ENCODE data around the gene NR2F6. TPM values are rescaled to one million over a fixed set of nuclear protein-coding genes. Genes with fewer than 3 reads are reported as not detected.

Gene NR2F6
- total RNA-seq, 1 experiment from 2014 or later = 26.3 TPM

DNA sequence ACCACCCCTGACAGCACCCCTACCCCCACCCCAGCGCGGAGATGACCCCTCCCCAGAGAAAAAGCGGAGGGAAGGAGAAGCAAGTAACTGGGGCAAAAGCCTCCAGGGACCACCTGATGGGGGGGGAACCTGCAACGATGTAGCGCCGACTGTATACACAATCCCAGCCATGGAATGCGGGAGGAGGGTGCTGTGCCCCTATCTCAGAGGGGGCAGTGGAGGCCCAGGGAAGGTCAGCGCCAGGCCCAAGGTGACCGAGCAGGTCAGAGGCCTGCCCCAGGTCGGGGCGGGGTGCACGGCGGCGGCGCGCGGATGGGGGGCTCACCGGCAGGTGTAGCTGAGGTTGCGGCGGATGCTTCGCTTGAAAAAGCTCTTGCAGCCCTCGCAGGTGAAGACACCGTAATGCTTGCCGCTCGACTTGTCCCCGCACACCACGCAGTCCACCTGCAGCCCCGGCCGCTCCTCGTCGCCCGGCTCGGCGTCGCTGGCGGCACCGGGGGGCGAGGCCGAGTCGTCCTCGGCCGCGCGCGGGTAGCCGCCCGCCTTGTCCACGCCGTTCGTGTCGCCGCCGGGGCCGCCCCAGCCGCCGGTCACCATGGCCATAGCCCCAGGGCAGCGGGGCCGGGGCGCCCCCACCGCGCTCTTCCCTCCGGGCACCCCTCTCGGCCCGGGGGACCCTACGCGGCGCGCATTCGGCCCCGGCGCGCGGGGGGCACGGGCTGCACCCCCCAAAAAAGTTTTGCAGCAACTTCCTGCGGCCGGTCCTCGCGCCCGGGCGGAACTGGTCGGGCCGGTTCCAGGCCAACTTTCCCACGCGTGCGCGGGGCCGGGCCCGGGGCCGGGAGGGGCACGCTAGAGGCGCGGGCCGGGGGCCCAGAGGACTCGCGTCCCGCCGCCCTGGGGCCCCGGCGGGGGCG, 843 bp downstream of the NR2F6 start:
- TF ChIP-seq, protein P1, sequence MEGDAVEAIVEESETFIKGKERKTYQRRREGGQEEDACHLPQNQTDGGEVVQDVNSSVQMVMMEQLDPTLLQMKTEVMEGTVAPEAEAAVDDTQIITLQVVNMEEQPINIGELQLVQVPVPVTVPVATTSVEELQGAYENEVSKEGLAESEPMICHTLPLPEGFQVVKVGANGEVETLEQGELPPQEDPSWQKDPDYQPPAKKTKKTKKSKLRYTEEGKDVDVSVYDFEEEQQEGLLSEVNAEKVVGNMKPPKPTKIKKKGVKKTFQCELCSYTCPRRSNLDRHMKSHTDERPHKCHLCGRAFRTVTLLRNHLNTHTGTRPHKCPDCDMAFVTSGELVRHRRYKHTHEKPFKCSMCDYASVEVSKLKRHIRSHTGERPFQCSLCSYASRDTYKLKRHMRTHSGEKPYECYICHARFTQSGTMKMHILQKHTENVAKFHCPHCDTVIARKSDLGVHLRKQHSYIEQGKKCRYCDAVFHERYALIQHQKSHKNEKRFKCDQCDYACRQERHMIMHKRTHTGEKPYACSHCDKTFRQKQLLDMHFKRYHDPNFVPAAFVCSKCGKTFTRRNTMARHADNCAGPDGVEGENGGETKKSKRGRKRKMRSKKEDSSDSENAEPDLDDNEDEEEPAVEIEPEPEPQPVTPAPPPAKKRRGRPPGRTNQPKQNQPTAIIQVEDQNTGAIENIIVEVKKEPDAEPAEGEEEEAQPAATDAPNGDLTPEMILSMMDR (conservative IDR thresholded peaks at IDR 0.05; ENCODE audit: low read depth, low read length) = no peak
- TF ChIP-seq EZH2 (IDR thresholded peaks at IDR 0.05; ENCODE audit: borderline replicate concordance, low read depth, low read length, poor library complexity, severe bottlenecking) = no peak
- DNase-seq (ENCODE audit: low spot score) = no peak
- ChIA-PET CTCF (no interaction called here), POLR2A (ENCODE audit: low non-redundant PET) (no interaction called here)
- no peaks in the 10 kb centered on the region for H3K9me3 ChIP-seq (ENCODE audit: low read depth, low read length, poor library complexity, severe bottlenecking)
- intact Hi-C loops (cut with micrococcal nuclease; ENCODE audit: unreplicated experiment) = no loop called here
- BruUV-seq (replicated peaks) = no TSS peak
- peak overlapping the region; percentile 23 for H3K27ac ChIP-seq (ENCODE audit: low read depth, low read length, poor library complexity, severe bottlenecking)
- no peaks in the 10 kb centered on the region for H3K27me3 ChIP-seq (replicated peaks; ENCODE audit: insufficient read depth, low read depth, low read length, poor library complexity)
- peak overlapping the region; percentile 66 for H3K4me3 ChIP-seq (ENCODE audit: low read depth, low read length, poor library complexity, severe bottlenecking)
- peaks cover 12% of the 10 kb centered on the region for H3K4me1 ChIP-seq (ENCODE audit: insufficient read depth, low read length, poor library complexity, severe bottlenecking)
- no peaks in the 10 kb centered on the region for H3K36me3 ChIP-seq (ENCODE audit: insufficient read depth, low read length, poor library complexity, severe bottlenecking)

DNA sequence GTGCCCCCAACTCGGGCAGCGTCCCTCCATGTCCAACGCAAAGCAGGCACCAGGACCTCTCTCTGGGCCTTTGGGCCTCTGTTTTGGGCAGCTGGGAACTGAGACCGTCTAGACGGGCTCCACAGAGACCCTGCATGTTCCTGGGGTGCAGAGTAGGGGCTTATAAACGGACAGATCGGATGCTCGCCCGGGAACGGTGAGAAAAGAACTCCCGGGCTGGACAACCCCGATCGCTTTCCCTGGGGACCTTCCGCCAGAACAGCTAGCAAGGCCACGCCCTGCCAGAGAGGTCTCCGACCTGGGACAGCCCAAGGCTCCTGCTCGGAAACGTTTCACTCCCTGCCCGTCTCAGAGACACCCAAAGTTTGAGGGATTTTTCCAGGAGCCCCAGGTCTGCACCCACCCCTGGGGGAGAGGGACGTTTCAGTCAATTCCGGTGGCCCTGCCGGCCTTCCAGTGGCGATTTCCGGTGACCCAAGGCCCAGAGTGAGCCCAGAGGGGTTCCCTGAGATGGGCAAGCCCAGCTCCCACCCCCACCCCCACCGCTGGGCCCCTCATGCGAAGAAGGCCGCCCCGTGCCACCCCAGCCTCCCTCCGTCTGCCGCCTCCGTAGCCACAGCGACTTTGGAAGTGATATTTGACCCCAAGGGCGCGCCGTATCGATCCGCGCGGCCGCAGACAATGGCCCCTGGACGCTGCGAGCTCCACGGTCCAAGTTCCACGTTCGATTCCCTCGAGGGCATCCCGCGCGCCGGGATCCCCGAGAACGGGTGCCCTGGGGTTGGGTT, 1.7 kb downstream of the NR2F6 start:
- no peaks in the 10 kb centered on the region for H3K9me3 ChIP-seq (ENCODE audit: low read depth, low read length, poor library complexity, severe bottlenecking)
- CTCF ChIA-PET = interaction anchor here (1.1 kb wide), 1 partner anchor 39 kb away, joined by 3 read pairs; no protein-coding TSS in a partner anchor
- TF ChIP-seq EZH2 (IDR thresholded peaks at IDR 0.05; ENCODE audit: borderline replicate concordance, low read depth, low read length, poor library complexity, severe bottlenecking) = no peak
- TF ChIP-seq, protein P1 (conservative IDR thresholded peaks at IDR 0.05; ENCODE audit: low read depth, low read length) = no peak
- intact Hi-C loops (cut with micrococcal nuclease; ENCODE audit: unreplicated experiment) = no loop called here
- H3K4me1 ChIP-seq (ENCODE audit: insufficient read depth, low read length, poor library complexity, severe bottlenecking) = peaks cover 12% of the 10 kb centered on the region
- H3K36me3 ChIP-seq (ENCODE audit: insufficient read depth, low read length, poor library complexity, severe bottlenecking) = no peaks in the 10 kb centered on the region
- POLR2A ChIA-PET (ENCODE audit: low non-redundant PET) = no interaction called here
- no peaks in the 10 kb centered on the region for H3K27me3 ChIP-seq (replicated peaks; ENCODE audit: insufficient read depth, low read depth, low read length, poor library complexity)
- H3K4me3 ChIP-seq (ENCODE audit: low read depth, low read length, poor library complexity, severe bottlenecking) = peak overlapping the region; percentile 66
- no peak overlapping the region for H3K27ac ChIP-seq (ENCODE audit: low read depth, low read length, poor library complexity, severe bottlenecking)
- BruUV-seq (replicated peaks) = no TSS peak
- no peak for DNase-seq (ENCODE audit: low spot score)

DNA sequence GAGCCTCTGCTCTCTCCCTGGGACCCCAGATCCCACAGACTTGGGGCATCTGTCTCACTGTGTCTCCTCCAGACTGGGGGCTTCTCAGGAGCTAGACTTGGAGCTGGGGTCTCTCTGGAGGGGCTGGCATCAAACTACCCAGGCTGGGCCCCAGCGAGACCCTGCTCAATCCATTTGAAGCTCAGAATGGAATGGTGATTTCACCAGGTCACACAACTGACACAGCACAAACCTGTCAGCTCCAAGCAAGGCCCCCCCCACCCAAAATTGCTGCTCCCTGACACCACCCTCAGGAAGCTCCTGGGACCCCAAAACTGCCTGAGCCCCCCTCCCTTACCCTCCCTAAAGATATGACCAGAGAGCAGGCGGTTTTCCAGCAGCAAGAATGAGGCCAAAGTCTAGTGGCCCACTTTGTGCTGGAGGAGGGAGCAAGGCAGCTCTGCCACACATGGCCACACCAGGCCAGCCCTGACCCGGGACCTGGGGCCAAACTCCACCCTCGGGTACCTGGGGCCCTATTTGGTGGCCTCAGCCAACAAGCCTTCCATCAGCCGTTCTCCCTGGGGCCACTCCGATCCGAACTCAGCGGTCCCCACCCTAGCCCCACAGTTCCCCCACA, 2.4 kb downstream of the NR2F6 start:
- intact Hi-C loops (cut with micrococcal nuclease; ENCODE audit: unreplicated experiment) = no loop called here
- Histone ChIP-seq H3K27ac (ENCODE audit: low read depth, low read length, poor library complexity, severe bottlenecking) (no peak overlapping the region), H3K36me3 (ENCODE audit: insufficient read depth, low read length, poor library complexity, severe bottlenecking) (no peaks in the 10 kb centered on the region), H3K27me3 (replicated peaks; ENCODE audit: insufficient read depth, low read depth, low read length, poor library complexity) (no peaks in the 10 kb centered on the region), H3K4me3 (ENCODE audit: low read depth, low read length, poor library complexity, severe bottlenecking) (peak overlapping the region; percentile 66), H3K9me3 (ENCODE audit: low read depth, low read length, poor library complexity, severe bottlenecking) (no peaks in the 10 kb centered on the region), H3K4me1 (ENCODE audit: insufficient read depth, low read length, poor library complexity, severe bottlenecking) (peaks cover 12% of the 10 kb centered on the region)
- ChIA-PET CTCF (interaction anchor here (1.1 kb wide), 1 partner anchor 38 kb away, joined by 3 read pairs; no protein-coding TSS in a partner anchor), POLR2A (ENCODE audit: low non-redundant PET) (no interaction called here)
- TF ChIP-seq, protein P1 (conservative IDR thresholded peaks at IDR 0.05; ENCODE audit: low read depth, low read length) = no peak
- no peak for TF ChIP-seq EZH2 (IDR thresholded peaks at IDR 0.05; ENCODE audit: borderline replicate concordance, low read depth, low read length, poor library complexity, severe bottlenecking)
- no peak for DNase-seq (ENCODE audit: low spot score)
- no TSS peak for BruUV-seq (replicated peaks)
